HepG2 (cell line): ENCODE results near the gene LTB4R2. TPM values are rescaled to one million over a fixed set of nuclear protein-coding genes. Genes with fewer than 3 reads are reported as not detected.

ENCODE experiments used
- CREBL2 ChIP-seq: sonication (generic); formaldehyde crosslinking; IDR thresholded peaks from 2 replicates; pipeline ENCODE4 v1.8.1; 2023; ENCODE audit warnings: missing genetic modification reagents, mild to moderate bottlenecking, borderline replicate concordance
- DNMT1 ChIP-seq: sonication (generic); formaldehyde crosslinking; IDR thresholded peaks from 2 replicates; pipeline ENCODE4 v1.5.1; 2020; ENCODE audit warnings: mild to moderate bottlenecking, missing genetic modification reagents
- MEF2D ChIP-seq: sonication (generic); formaldehyde crosslinking; IDR thresholded peaks from 2 replicates; pipeline ENCODE4 v1.5.1; 2020; ENCODE audit warnings: mild to moderate bottlenecking, missing genetic modification reagents
- MLLT10 ChIP-seq: sonication (generic); formaldehyde crosslinking; IDR thresholded peaks from 2 replicates; pipeline ENCODE4 v1.4.0; 2020; ENCODE audit warnings: missing genetic modification reagents
- PLRG1 ChIP-seq: fragments of 450-650 bp; conservative IDR thresholded peaks from 2 replicates; pipeline ENCODE4 v1.6.1; 2016
- PRDM15 ChIP-seq: sonication (generic); formaldehyde crosslinking; IDR thresholded peaks from 2 replicates; pipeline ENCODE4 v1.4.0; 2020; ENCODE audit warnings: missing genetic modification reagents
- TARDBP ChIP-seq: sonication (generic); formaldehyde crosslinking; IDR thresholded peaks from 2 replicates; pipeline ENCODE4 v1.8.0; 2022; ENCODE audit warnings: mild to moderate bottlenecking, missing genetic modification reagents
- TMF1 ChIP-seq: sonication (generic); formaldehyde crosslinking; IDR thresholded peaks from 2 replicates; pipeline ENCODE4 v1.8.1; 2022; ENCODE audit warnings: low read depth, missing genetic modification reagents
- YEATS4 ChIP-seq: sonication (generic); formaldehyde crosslinking; IDR thresholded peaks from 2 replicates; pipeline ENCODE4 v1.4.0; 2020; ENCODE audit warnings: missing genetic modification reagents, borderline replicate concordance
- ZBTB2 ChIP-seq: sonication (generic); formaldehyde crosslinking; IDR thresholded peaks from 2 replicates; pipeline ENCODE4 v1.8.0; 2022; ENCODE audit warnings: low read depth, missing genetic modification reagents
- ZBTB38 ChIP-seq: sonication (generic); formaldehyde crosslinking; IDR thresholded peaks from 2 replicates; pipeline ENCODE4 v1.5.1; 2020; ENCODE audit warnings: mild to moderate bottlenecking, missing genetic modification reagents
- ZNF569 ChIP-seq: sonication (generic); formaldehyde crosslinking; IDR thresholded peaks from 2 replicates; pipeline ENCODE4 v1.5.0; 2020; ENCODE audit warnings: mild to moderate bottlenecking, missing genetic modification reagents, moderate library complexity, borderline replicate concordance
- ZNF704 ChIP-seq: sonication (generic); formaldehyde crosslinking; IDR thresholded peaks from 2 replicates; pipeline ENCODE4 v1.8.1; 2023; ENCODE audit warnings: mild to moderate bottlenecking, inconsistent platforms, moderate library complexity, missing genetic modification reagents, borderline replicate concordance
- ZNF850 ChIP-seq: sonication (generic); formaldehyde crosslinking; conservative IDR thresholded peaks from 2 replicates; pipeline ENCODE4 v1.9.0; 2021; ENCODE audit warnings: mild to moderate bottlenecking, missing genetic modification reagents
- polyA plus RNA-seq, 8 experiments: library from polyadenylated mRNA; depleted of rRNA in 3 of 8; stranded (reverse) in 7 of 8; unstranded in 1 of 8; fragments of >200 nt; fragmentation: Illumina TruSeq in 4 of 8; extraction: Trizol in 4 of 8; gene quantifications; 2 replicates each; pipeline versions ENCODE4 v1.2.1 to v1.2.3, GENCODE V29; 2011 to 2016; ENCODE audit warnings: low read depth in 4 of 8, missing spikeins in 1 of 8, mixed read lengths in 1 of 8; ENCODE audit not compliant: insufficient read depth in 1 of 8
- total RNA-seq, 5 experiments: library from RNA; depleted of rRNA; stranded (reverse); fragments of >200 nt; fragmentation: Illumina TruSeq; extraction: Trizol; gene quantifications; 2 replicates each; pipeline ENCODE4 v1.2.3, GENCODE V29; 2016; ENCODE audit warnings: low read depth in 1 of 5
- TF ChIP-seq, protein P1 (sequence below): sonication (generic); formaldehyde crosslinking; IDR thresholded peaks from 2 replicates; pipeline ENCODE4 v1.4.0; 2020; ENCODE audit warnings: missing genetic modification reagents
- TF ChIP-seq, protein P2 (sequence below): sonication (generic); formaldehyde crosslinking; IDR thresholded peaks from 2 replicates; pipeline ENCODE4; 2020; ENCODE audit warnings: missing genetic modification reagents, mild to moderate bottlenecking, borderline replicate concordance
- TF ChIP-seq, protein P3 (sequence below): sonication (generic); formaldehyde crosslinking; IDR thresholded peaks from 2 replicates; pipeline ENCODE4 v1.4.0; 2020; ENCODE audit warnings: mild to moderate bottlenecking, missing genetic modification reagents

The LTB4R2 gene
- total and polyA plus RNA-seq, 2 of the 13 experiments (the other 11 are each of a cell fraction or from before 2014, with no cell fraction given) = 3.9 to 6.9 TPM

GRCh38 chr14:24332268-24332993 is 22.5 kb downstream of the LTB4R2 start (continued):
- TF ChIP-seq DNMT1 (CRISPR knock-in tag) (peak; percentile 99), ZNF850 (CRISPR knock-in tag) (no peak), TARDBP (0 out of 2 replicates have a peak, but pooled peaks have one; percentile 9), YEATS4 (CRISPR knock-in tag) (no peak; the same call in 1 of the 2 replicates), PLRG1 (no peak), ZNF569 (CRISPR knock-in tag) (no peak; the same call in 1 of the 2 replicates), ZBTB38 (CRISPR knock-in tag) (peak; percentile 97), MLLT10 (CRISPR knock-in tag) (no peak), TMF1 (CRISPR knock-in tag) (peak; percentile 31; the same call in 1 of the 2 replicates), PRDM15 (CRISPR knock-in tag) (no peak), ZNF704 (CRISPR knock-in tag) (peak; percentile 98), CREBL2 (peak; percentile 97; the same call in 1 of the 2 replicates), ZBTB2 (peak; percentile 93), MEF2D (CRISPR knock-in tag) (peak; percentile 88; the same call in 1 of the 2 replicates)
- TF ChIP-seq, protein P1, sequence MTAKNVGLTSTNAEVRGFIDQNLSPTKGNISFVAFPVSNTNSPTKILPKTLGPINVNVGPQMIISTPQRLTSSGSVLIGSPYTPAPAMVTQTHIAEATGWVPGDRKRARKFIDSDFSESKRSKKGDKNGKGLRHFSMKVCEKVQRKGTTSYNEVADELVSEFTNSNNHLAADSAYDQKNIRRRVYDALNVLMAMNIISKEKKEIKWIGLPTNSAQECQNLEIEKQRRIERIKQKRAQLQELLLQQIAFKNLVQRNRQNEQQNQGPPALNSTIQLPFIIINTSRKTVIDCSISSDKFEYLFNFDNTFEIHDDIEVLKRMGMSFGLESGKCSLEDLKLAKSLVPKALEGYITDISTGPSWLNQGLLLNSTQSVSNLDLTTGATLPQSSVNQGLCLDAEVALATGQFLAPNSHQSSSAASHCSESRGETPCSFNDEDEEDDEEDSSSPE (CRISPR knock-in tag) = peak; percentile 82
- TF ChIP-seq, protein P2, sequence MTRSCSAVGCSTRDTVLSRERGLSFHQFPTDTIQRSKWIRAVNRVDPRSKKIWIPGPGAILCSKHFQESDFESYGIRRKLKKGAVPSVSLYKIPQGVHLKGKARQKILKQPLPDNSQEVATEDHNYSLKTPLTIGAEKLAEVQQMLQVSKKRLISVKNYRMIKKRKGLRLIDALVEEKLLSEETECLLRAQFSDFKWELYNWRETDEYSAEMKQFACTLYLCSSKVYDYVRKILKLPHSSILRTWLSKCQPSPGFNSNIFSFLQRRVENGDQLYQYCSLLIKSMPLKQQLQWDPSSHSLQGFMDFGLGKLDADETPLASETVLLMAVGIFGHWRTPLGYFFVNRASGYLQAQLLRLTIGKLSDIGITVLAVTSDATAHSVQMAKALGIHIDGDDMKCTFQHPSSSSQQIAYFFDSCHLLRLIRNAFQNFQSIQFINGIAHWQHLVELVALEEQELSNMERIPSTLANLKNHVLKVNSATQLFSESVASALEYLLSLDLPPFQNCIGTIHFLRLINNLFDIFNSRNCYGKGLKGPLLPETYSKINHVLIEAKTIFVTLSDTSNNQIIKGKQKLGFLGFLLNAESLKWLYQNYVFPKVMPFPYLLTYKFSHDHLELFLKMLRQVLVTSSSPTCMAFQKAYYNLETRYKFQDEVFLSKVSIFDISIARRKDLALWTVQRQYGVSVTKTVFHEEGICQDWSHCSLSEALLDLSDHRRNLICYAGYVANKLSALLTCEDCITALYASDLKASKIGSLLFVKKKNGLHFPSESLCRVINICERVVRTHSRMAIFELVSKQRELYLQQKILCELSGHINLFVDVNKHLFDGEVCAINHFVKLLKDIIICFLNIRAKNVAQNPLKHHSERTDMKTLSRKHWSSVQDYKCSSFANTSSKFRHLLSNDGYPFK (CRISPR knock-in tag) = peak; percentile 88
- TF ChIP-seq, protein P3, sequence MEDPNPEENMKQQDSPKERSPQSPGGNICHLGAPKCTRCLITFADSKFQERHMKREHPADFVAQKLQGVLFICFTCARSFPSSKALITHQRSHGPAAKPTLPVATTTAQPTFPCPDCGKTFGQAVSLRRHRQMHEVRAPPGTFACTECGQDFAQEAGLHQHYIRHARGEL (CRISPR knock-in tag) = peak; percentile 84
